Peyer's patch (tissue), 4 donors: ENCODE data around the gene CELF2. TPM values are rescaled to one million over a fixed set of nuclear protein-coding genes. Genes with fewer than 3 reads are reported as not detected.

Experiments used
- DNase-seq, 3 donors: peaks; one replicate each; pipeline ENCODE4 v3.0.0-alpha.2; 2017 to 2019
- H3K27ac ChIP-seq, 4 donors: fragments of 200-600 bp; sonication (generic); one replicate each; pipeline ENCODE4 v1.5.1; 2016 to 2019
- H3K27me3 ChIP-seq, 2 donors: fragments of 200-600 bp; sonication (generic); one replicate each; pipeline ENCODE4 v1.5.1; 2019
- H3K36me3 ChIP-seq, 3 donors: fragments of 200-600 bp; sonication (generic); one replicate each; pipeline ENCODE4 v1.5.1; 2016 to 2019
- H3K4me1 ChIP-seq, 4 donors: fragments of 200-600 bp; sonication (generic); one replicate each; pipeline ENCODE4 v1.5.1; 2016 to 2019
- H3K4me3 ChIP-seq, 4 donors: fragments of 200-600 bp; sonication (generic); 1 replicate in 3 of 4; 2 replicates in 1 of 4; pipeline ENCODE4 v1.5.1; 2016 to 2019; ENCODE audit warnings: mild to moderate bottlenecking in 1 of 4
- H3K9me3 ChIP-seq, 4 donors: fragments of 200-600 bp; sonication (generic); one replicate each; pipeline ENCODE4 v1.5.1; 2016 to 2019; ENCODE audit warnings: mild to moderate bottlenecking in 1 of 4
- POLR2A ChIP-seq, 2 donors: fragments of 450-650 bp; IDR thresholded peaks; one replicate each; pipeline ENCODE4 v1.5.1; 2017; ENCODE audit warnings: antibody characterized with exemption in 2 of 2, mild to moderate bottlenecking in 2 of 2, moderate library complexity in 2 of 2
- total RNA-seq, 4 donors: library from RNA; depleted of rRNA; stranded (reverse); fragments of >200 nt; gene quantifications; one replicate each; pipeline ENCODE4 v1.1.0, GENCODE V29; 2016
- TF ChIP-seq, protein P1 (sequence below), 6 experiments: fragments of 450-650 bp in 4 of 6; fragments of 200-600 bp in 2 of 6; sonication (generic) in 1 of 6; IDR thresholded peaks; one replicate each; pipeline ENCODE4 v1.5.1; 2017 to 2019; ENCODE audit warnings: antibody characterized with exemption in 6 of 6, mild to moderate bottlenecking in 3 of 6, moderate library complexity in 1 of 6

The CELF2 gene
- total RNA-seq, 4 donors from 2014 or later: 20.5 to 110 (median 40.7) TPM

DNA sequence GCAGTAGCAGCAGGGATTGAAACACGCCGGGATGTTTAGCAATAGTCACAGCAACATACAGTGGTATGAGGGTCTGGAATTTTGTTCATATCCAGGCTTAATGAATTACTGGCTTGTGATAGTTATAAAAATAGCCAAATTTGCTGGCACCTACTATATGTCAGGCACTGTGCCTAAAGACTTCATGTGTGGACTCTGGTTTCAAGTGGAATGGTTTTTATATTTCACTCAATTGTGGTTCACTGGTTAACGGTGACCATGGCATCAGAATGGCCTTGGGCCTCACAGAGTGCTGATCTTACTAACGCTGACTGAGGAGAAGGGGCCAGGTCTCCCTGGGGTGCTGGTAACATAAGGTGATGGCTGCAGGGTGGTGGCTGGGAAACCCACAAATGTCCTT is 55.7 kb downstream of the CELF2 start:
- Histone ChIP-seq H3K27ac (no peak overlapping the region), H3K4me1 (no peaks in the 10 kb centered on the region), H3K4me3 (no peak overlapping the region), H3K9me3 (no peaks in the 10 kb centered on the region), H3K36me3 (no peaks in the 10 kb centered on the region), H3K27me3 (no peaks in the 10 kb centered on the region)
- no peak for DNase-seq
- TF ChIP-seq, protein P1, sequence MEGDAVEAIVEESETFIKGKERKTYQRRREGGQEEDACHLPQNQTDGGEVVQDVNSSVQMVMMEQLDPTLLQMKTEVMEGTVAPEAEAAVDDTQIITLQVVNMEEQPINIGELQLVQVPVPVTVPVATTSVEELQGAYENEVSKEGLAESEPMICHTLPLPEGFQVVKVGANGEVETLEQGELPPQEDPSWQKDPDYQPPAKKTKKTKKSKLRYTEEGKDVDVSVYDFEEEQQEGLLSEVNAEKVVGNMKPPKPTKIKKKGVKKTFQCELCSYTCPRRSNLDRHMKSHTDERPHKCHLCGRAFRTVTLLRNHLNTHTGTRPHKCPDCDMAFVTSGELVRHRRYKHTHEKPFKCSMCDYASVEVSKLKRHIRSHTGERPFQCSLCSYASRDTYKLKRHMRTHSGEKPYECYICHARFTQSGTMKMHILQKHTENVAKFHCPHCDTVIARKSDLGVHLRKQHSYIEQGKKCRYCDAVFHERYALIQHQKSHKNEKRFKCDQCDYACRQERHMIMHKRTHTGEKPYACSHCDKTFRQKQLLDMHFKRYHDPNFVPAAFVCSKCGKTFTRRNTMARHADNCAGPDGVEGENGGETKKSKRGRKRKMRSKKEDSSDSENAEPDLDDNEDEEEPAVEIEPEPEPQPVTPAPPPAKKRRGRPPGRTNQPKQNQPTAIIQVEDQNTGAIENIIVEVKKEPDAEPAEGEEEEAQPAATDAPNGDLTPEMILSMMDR (IDR thresholded peaks at IDR 0.05): no peak
- no peak for TF ChIP-seq POLR2A (IDR thresholded peaks at IDR 0.05)

DNA sequence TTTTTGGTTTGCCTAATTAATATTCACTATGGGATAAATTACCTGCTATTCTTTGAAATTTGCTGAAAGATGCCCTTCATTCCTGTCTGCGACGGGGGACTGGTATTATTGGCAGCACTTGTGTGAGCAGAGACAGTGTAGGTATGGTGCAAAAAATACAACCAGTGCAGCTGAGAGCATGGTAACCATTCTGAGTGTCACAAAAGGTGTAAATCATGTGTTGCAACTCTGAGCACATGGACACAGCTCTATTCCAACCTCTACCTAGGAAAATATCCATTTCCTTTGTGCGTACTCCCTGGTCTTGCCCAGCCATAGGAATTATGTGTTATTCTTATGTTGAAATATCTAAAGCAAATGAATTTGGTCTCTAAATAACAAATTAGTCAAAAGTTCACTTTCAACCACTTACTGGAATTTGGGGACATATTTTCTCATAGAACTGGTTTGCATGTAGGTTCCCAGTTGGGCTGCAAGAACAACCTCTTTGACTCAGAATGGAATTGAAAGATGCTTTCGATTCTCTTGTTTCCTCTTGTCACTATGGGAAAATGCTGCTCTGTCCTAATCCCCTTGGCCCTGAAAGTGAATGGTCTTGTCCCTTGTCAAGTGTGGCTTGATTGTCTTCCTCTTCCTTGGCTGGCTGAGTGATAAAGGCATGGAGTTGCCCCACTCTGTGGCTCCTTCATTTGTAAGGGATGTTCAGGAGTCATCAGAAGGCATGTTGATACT is 57.0 kb downstream of the CELF2 start:
- Histone ChIP-seq H3K27ac (no peak overlapping the region), H3K9me3 (no peaks in the 10 kb centered on the region), H3K36me3 (no peaks in the 10 kb centered on the region), H3K4me3 (no peak overlapping the region), H3K4me1 (no peaks in the 10 kb centered on the region), H3K27me3 (no peaks in the 10 kb centered on the region)
- no peak for TF ChIP-seq POLR2A (IDR thresholded peaks at IDR 0.05)
- TF ChIP-seq, protein P1 (IDR thresholded peaks at IDR 0.05): no peak
- DNase-seq: no peak

DNA sequence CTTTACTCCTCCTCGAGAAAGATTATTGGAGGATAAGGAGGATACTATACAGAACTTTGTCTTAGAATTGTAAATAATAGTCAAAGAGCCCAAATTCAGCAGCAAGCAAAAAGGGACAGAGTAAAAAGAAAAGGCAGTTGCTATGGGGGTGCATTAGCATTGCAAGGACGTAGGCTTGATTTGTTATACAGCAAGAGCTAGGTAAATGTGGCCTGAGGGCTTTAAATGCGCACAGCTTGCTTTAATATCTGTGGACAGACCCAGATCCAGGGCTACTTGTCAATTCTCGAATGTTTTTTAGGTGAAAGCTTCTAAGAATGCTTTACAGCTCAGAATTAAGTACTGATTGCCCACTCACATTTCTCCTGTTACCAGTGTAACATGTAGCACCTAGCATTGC is 58.5 kb downstream of the CELF2 start:
- TF ChIP-seq, protein P1 (IDR thresholded peaks at IDR 0.05): no peak
- no peak for TF ChIP-seq POLR2A (IDR thresholded peaks at IDR 0.05)
- Histone ChIP-seq H3K36me3 (no peaks in the 10 kb centered on the region), H3K27me3 (no peaks in the 10 kb centered on the region), H3K4me1 (no peaks in the 10 kb centered on the region), H3K27ac (no peak overlapping the region), H3K4me3 (no peak overlapping the region), H3K9me3 (no peaks in the 10 kb centered on the region)
- no peak for DNase-seq

DNA sequence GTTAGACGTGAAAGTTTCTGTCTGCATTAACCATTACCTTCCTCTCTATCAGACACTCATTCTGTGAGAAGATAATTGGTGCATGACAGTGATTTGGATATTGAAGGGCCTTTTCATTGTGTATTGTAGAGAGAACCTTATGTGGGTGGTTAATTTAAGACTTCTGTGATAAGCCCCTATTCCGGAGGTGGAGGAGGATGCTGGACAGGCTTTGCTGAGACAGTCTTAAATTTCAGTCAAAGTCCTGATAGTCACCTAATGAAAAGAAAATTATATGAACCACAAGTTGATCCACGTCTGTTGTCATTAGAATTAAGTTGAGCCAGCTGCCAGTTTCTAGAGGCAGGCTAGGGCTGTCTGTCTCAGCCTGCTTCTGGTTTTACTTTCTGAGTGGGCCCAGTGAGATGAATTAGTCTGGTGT is 62.9 kb downstream of the CELF2 start:
- no peak overlapping the region for H3K4me3 ChIP-seq
- H3K27ac ChIP-seq: no peak overlapping the region
- no peak for TF ChIP-seq POLR2A (IDR thresholded peaks at IDR 0.05)
- TF ChIP-seq, protein P1 (IDR thresholded peaks at IDR 0.05): no peak
- no peaks in the 10 kb centered on the region for H3K9me3 ChIP-seq
- no peaks in the 10 kb centered on the region for H3K36me3 ChIP-seq
- H3K27me3 ChIP-seq: no peaks in the 10 kb centered on the region
- no peak for DNase-seq
- H3K4me1 ChIP-seq: no peaks in the 10 kb centered on the region

DNA sequence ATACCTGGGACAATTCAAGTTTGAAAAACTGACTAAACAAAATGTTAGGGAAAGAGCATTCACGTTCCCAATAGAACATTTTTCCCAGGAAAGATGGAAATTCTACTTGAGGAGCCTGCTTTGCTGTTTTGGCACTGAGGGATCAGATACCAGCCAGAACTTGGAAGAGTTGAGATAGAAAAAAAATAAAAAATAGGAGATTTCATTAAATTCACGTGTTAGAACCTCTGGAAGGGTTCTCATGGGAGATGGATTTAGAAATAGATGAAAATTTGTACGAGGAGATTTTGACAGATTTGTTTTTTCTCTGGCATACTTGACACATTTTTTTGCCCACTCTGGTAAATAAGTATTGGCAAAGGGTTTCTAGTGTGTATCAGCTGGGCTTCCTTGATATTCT is 63.7 kb downstream of the CELF2 start:
- Histone ChIP-seq H3K4me3 (no peak overlapping the region), H3K27me3 (no peaks in the 10 kb centered on the region), H3K9me3 (no peaks in the 10 kb centered on the region), H3K27ac (no peak overlapping the region), H3K36me3 (no peaks in the 10 kb centered on the region), H3K4me1 (no peaks in the 10 kb centered on the region)
- TF ChIP-seq POLR2A (IDR thresholded peaks at IDR 0.05): no peak
- TF ChIP-seq, protein P1 (IDR thresholded peaks at IDR 0.05): no peak
- DNase-seq: no peak
